CD4-positive, CD25-positive, alpha-beta regulatory T cell (primary cell): ENCODE results near the gene QRICH1. TPM values are rescaled to one million over a fixed set of nuclear protein-coding genes. Genes with fewer than 3 reads are reported as not detected.
A peak's percentile ranks its signal among the peaks of the same experiment; 100 is the strongest.
"Not testable (repeated sequence)": the region's sequence is repeated elsewhere in the genome, so short reads cannot be mapped to it uniquely, and the experiment has no call there.

Source experiments
- ATAC-seq, 2 donors: fragments of 150-1000 bp; cut with Tn5 transposase; one replicate each; pipeline ENCODE4 v1.10.0; 2021; ENCODE audit warnings: low read depth in 2 of 2, moderate number of reproducible peaks in 2 of 2, moderate library complexity in 1 of 2
- DNase-seq, 3 donors: peaks; one replicate each; pipeline versions ENCODE4 v3.0.0 to v3.0.0-alpha.2; 2012 to 2022; ENCODE audit warnings: mixed read lengths in 1 of 3
- H3K27ac ChIP-seq: one replicate; pipeline ENCODE4 v1.7.0; 2013; ENCODE audit warnings: mild to moderate bottlenecking, low read length; ENCODE audit not compliant: insufficient read depth, poor library complexity, severe bottlenecking
- H3K27me3 ChIP-seq: one replicate; pipeline ENCODE4 v1.7.0; 2013; ENCODE audit warnings: low read length; ENCODE audit not compliant: control insufficient read depth, insufficient read depth
- H3K36me3 ChIP-seq: one replicate; pipeline ENCODE4 v1.7.0; 2013; ENCODE audit warnings: mild to moderate bottlenecking, low read length, moderate library complexity; ENCODE audit not compliant: control insufficient read depth, insufficient read depth
- H3K4me1 ChIP-seq: 2 replicates; pipeline ENCODE4 v1.7.0; 2013; ENCODE audit warnings: mild to moderate bottlenecking, low read length; ENCODE audit not compliant: insufficient read depth, control insufficient read depth, poor library complexity, severe bottlenecking
- H3K4me3 ChIP-seq: one replicate; pipeline ENCODE4 v1.7.0; 2013; ENCODE audit warnings: low read depth, mild to moderate bottlenecking, low read length, moderate library complexity
- H3K9me3 ChIP-seq, 2 experiments: 1 replicate in 1 of 2; 2 replicates in 1 of 2; pipeline ENCODE4 v1.7.0; 2013; ENCODE audit warnings: low read length in 2 of 2, mild to moderate bottlenecking in 1 of 2, moderate library complexity in 1 of 2; ENCODE audit not compliant: control insufficient read depth in 2 of 2
- H3K27ac Mint-ChIP-seq, 3 donors: one replicate each; pipeline ENCODE4 v1.8.0; 2020 to 2022; ENCODE audit warnings: mild to moderate bottlenecking in 3 of 3, mixed read lengths in 3 of 3, moderate library complexity in 2 of 3
- H3K27me3 Mint-ChIP-seq: one replicate; pipeline ENCODE4 v1.8.0; 2022; ENCODE audit warnings: mild to moderate bottlenecking, mixed read lengths
- H3K36me3 Mint-ChIP-seq: one replicate; pipeline ENCODE4 v1.8.0; 2020; ENCODE audit warnings: mixed read lengths
- H3K4me1 Mint-ChIP-seq, 4 donors: one replicate each; pipeline ENCODE4 v1.8.0; 2020 to 2022; ENCODE audit warnings: mixed read lengths in 4 of 4, mild to moderate bottlenecking in 1 of 4
- H3K4me3 Mint-ChIP-seq, 4 donors: one replicate each; pipeline ENCODE4 v1.8.0; 2020 to 2022; ENCODE audit warnings: mild to moderate bottlenecking in 4 of 4, mixed read lengths in 4 of 4, moderate library complexity in 3 of 4
- H3K9me3 Mint-ChIP-seq, 7 donors: one replicate each; pipeline ENCODE4 v1.8.0; 2020 to 2022; ENCODE audit warnings: mixed read lengths in 7 of 7, mild to moderate bottlenecking in 3 of 7, moderate library complexity in 2 of 7
- polyA plus RNA-seq, 4 donors: library from polyadenylated mRNA; unstranded; fragments of 300-500 nt; fragmentation: Illumina TruSeq; gene quantifications; one replicate each; pipeline ENCODE4 v1.2.3, GENCODE V29; 2021
- total RNA-seq: library from RNA; stranded (reverse); gene quantifications from one replicate; pipeline ENCODE4 v1.2.3, GENCODE V29; 2022

Gene QRICH1
- total and polyA plus RNA-seq, 5 donors from 2014 or later: 20.0 to 219 (median 26.2) TPM

DNA sequence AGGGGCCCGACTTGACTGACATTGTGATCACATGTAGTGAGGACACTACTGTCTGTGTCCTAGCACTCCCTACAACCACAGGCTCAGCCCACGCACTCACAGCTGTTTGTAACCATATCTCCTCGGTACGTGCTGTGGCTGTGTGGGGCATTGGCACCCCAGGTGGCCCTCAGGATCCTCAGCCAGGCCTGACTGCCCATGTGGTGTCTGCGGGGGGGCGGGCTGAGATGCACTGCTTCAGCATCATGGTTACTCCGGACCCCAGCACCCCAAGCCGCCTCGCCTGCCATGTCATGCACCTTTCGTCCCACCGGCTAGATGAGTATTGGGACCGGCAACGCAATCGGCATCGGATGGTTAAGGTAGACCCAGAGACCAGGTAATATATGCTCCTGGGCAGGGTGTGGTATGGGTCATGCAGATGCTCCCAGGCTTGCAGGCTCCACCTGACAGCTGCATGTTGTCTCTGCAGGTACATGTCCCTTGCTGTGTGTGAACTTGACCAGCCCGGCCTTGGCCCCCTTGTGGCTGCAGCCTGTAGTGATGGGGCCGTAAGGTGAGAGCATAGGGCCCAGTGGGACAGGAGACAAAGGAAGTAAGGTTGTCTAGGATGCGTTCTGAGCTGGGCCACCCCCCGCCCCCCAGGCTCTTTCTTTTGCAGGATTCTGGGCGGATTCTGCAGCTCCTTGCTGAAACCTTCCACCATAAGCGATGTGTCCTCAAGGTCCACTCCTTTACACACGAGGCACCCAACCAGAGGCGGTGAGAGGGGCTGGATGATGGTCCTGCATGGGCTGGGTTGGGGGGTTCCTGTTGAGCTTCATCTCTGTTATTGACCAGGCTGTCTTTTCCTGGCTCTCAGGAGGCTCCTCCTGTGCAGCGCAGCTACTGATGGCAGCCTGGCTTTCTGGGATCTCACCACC lies 79.9 kb downstream of the QRICH1 start:
- ATAC-seq (peak; percentile 32 to 60), DNase-seq (peak in 2 of 3 donors; percentile 29 to 68)
- H3K27ac ChIP-seq: no peak overlapping the region
- H3K4me1 ChIP-seq: peaks cover 12% of the 10 kb centered on the region
- peak overlapping the region in 3 of 4 donors; percentile 11 to 51 (median 47) for H3K4me3 Mint-ChIP-seq
- H3K9me3 ChIP-seq: no peaks in the 10 kb centered on the region
- no peaks in the 10 kb centered on the region for H3K27me3 Mint-ChIP-seq
- H3K27ac Mint-ChIP-seq: peak overlapping the region in 1 of 3 donors; percentile 36
- peaks cover 15% of the 10 kb centered on the region for H3K36me3 Mint-ChIP-seq
- H3K4me3 ChIP-seq: no peak overlapping the region
- H3K4me1 Mint-ChIP-seq: peaks cover 5 to 38% (median 19%) of the 10 kb centered on the region in 4 donors
- H3K9me3 Mint-ChIP-seq: no peaks in the 10 kb centered on the region
- H3K36me3 ChIP-seq: peaks cover 47% of the 10 kb centered on the region
- no peaks in the 10 kb centered on the region for H3K27me3 ChIP-seq

DNA sequence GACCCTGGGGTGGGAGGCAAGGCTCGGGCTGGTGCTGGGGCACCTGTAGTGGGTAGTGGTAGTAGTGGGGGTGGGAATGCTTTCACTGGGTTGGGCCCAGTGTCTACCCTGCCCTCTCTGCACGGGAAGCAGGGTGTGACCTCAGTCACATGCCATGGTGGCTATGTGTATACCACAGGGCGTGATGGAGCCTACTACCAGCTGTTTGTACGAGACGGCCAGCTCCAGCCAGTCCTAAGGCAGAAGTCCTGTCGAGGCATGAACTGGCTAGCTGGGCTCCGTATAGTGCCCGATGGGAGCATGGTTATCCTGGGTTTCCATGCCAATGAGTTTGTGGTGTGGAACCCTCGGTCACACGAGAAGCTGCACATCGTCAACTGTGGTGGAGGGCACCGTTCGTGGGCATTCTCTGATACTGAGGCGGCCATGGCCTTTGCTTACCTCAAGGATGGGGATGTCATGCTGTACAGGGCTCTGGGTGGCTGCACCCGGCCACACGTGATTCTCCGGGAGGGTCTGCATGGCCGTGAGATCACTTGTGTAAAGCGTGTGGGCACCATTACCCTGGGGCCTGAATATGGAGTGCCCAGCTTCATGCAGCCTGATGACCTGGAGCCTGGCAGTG lies 80.6 kb downstream of the QRICH1 start:
- Mint-ChIP-seq H3K27ac (no peak overlapping the region), H3K27me3 (no peaks in the 10 kb centered on the region), H3K4me3 (peak overlapping the region in 1 of 4 donors; percentile 49), H3K36me3 (peaks cover 15% of the 10 kb centered on the region), H3K4me1 (peaks cover 0 to 41% (median 23%) of the 10 kb centered on the region in 4 donors), H3K9me3 (no peaks in the 10 kb centered on the region)
- DNase-seq: no peak
- no peak overlapping the region for H3K27ac ChIP-seq
- no peaks in the 10 kb centered on the region for H3K9me3 ChIP-seq
- peaks cover 12% of the 10 kb centered on the region for H3K4me1 ChIP-seq
- H3K4me3 ChIP-seq: no peak overlapping the region
- no peak for ATAC-seq
- H3K27me3 ChIP-seq: no peaks in the 10 kb centered on the region
- H3K36me3 ChIP-seq: peaks cover 47% of the 10 kb centered on the region

DNA sequence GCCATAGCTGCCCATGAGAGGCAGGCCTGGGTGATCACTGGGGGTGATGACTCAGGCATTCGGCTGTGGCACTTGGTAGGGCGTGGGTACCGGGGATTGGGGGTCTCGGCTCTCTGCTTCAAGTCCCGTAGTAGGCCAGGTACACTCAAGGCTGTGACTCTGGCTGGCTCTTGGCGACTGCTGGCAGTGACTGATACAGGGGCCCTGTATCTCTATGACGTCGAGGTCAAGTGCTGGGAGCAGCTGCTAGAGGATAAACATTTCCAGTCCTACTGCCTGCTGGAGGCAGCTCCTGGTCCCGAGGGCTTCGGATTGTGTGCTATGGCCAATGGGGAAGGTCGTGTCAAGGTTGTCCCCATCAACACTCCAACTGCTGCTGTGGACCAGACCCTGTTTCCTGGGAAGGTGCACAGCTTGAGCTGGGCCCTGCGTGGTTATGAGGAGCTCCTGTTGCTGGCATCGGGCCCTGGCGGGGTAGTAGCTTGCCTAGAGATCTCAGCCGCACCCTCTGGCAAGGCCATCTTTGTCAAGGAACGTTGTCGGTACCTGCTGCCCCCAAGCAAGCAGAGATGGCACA lies 81.3 kb downstream of the QRICH1 start:
- H3K27me3 Mint-ChIP-seq: no peaks in the 10 kb centered on the region
- peaks cover 0 to 44% (median 25%) of the 10 kb centered on the region in 4 donors for H3K4me1 Mint-ChIP-seq
- H3K9me3 Mint-ChIP-seq: no peaks in the 10 kb centered on the region
- DNase-seq: no peak
- no peak overlapping the region for H3K27ac Mint-ChIP-seq
- H3K36me3 Mint-ChIP-seq: peaks cover 15% of the 10 kb centered on the region
- H3K4me3 ChIP-seq: no peak overlapping the region
- ATAC-seq: no peak
- no peak overlapping the region for H3K27ac ChIP-seq
- peaks cover 14% of the 10 kb centered on the region for H3K4me1 ChIP-seq
- no peaks in the 10 kb centered on the region for H3K9me3 ChIP-seq
- peaks cover 47% of the 10 kb centered on the region for H3K36me3 ChIP-seq
- no peaks in the 10 kb centered on the region for H3K27me3 ChIP-seq
- peak overlapping the region in 1 of 4 donors; percentile 51 for H3K4me3 Mint-ChIP-seq

DNA sequence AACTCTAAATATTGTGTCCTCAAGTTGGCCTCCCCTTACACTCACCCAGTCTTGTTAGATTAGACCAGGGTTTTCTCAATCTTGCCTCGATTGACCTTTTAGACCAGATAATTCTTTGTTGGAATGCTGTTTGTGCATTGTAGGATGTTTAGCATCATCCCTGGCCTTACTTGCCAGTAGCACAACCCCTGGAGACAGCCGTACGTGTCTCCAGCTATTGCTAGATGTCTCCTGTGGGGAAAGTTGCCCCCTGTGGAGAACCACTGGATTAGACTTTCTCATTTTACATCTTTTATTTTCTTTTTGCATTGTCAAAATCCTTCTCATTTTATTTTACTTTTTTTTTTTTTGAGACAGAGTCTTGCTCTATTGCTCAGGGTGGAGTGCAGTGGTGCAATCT lies 84.5 kb downstream of the QRICH1 start:
- Mint-ChIP-seq H3K27me3 (no peaks in the 10 kb centered on the region), H3K36me3 (peaks cover 4% of the 10 kb centered on the region), H3K4me1 (peaks cover 0 to 37% (median 29%) of the 10 kb centered on the region in 4 donors), H3K4me3 (peak overlapping the region; percentile 44 to 94 (median 79)), H3K27ac (no peak overlapping the region), H3K9me3 (no peaks in the 10 kb centered on the region)
- peak overlapping the region; percentile 25 for H3K27ac ChIP-seq
- no peaks in the 10 kb centered on the region for H3K9me3 ChIP-seq
- no peak for ATAC-seq
- H3K27me3 ChIP-seq: no peaks in the 10 kb centered on the region
- no peak for DNase-seq
- H3K4me3 ChIP-seq: no peak overlapping the region
- peaks cover 29% of the 10 kb centered on the region for H3K36me3 ChIP-seq
- peaks cover 19% of the 10 kb centered on the region for H3K4me1 ChIP-seq

DNA sequence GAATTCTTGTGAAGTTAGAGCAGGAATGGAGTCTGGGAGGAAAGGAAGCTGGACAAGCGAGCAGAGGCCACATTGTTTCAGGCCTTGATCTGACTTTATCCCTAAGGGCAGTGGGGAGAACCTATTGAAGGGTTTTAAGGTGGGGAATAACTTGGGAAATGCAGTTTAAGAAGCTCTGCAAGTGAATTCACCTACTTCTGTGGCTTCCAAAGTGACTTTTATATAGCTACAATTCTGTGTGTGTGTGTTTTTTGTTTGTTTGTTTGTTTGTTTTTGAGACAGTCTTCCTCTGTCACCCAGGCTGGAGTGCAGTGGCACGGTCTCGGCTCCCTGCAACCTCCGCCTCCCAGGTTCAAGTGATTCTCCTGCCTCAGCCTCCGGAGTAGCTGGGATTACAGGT lies 85.2 kb downstream of the QRICH1 start:
- Mint-ChIP-seq H3K4me3 (peak overlapping the region; percentile 90 to 99 (median 96)), H3K4me1 (peaks cover 0 to 32% (median 26%) of the 10 kb centered on the region in 4 donors), H3K27ac (peak overlapping the region in 2 of 3 donors; percentile 99 to 100)
- ATAC-seq, H3K9me3 ChIP-seq, H3K27me3 Mint-ChIP-seq, H3K9me3 Mint-ChIP-seq, H3K36me3 Mint-ChIP-seq, H3K27me3 ChIP-seq, DNase-seq: not testable (repeated sequence)
- Histone ChIP-seq H3K36me3 (peaks cover 22% of the 10 kb centered on the region), H3K4me3 (peak overlapping the region; percentile 66), H3K27ac (peak overlapping the region; percentile 93), H3K4me1 (peaks cover 19% of the 10 kb centered on the region)

DNA sequence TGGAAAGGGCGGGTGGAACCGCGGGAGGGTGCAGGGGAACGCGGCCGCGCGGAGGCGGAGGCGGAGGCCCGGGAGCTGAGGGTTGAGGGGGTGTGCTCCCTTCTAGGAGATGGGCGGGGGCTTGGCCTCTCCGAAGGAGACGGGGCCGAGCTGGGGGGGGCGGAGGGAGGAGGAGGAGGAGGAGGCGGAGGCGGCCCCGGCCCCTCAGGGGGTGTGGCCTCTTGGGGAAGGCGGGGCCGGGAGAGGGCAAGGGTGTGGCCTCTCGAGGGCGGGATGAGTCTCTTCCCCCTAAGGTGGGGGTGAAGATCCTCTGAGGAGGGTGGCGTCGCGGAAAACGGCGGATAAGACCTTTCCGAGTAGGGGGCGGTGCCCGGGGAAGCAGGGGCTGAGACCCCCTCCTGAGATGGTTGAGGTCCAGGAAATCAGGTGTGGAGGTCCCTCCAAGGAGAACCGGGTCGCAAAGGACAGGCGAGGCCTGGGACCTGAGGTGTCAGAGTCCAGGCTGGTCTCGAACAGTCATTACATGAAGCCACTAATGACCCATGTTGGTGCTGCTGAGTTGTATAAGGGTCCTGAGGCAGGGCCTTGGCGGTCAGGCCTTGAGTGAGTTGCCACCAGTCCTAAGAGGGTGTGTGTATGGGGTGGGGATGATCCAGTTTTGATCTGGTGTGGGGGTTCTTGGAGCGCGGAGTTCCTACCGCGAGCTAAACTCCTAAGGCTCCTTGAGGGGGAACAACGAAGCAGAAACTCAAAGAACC lies 85.9 kb downstream of the QRICH1 start:
- peaks cover 0 to 30% (median 24%) of the 10 kb centered on the region in 4 donors for H3K4me1 Mint-ChIP-seq
- ATAC-seq: peak; percentile 47 to 49
- H3K36me3 Mint-ChIP-seq: peaks cover 7% of the 10 kb centered on the region
- peak overlapping the region; percentile 93 for H3K27ac ChIP-seq
- no peaks in the 10 kb centered on the region for H3K9me3 Mint-ChIP-seq
- peak overlapping the region; percentile 66 for H3K4me3 ChIP-seq
- H3K27ac Mint-ChIP-seq: peak overlapping the region; percentile 98 to 100 (median 99)
- no peaks in the 10 kb centered on the region for H3K9me3 ChIP-seq
- H3K27me3 ChIP-seq: no peaks in the 10 kb centered on the region
- peaks cover 19% of the 10 kb centered on the region for H3K4me1 ChIP-seq
- DNase-seq: peak; percentile 78 to 91 (median 86)
- H3K4me3 Mint-ChIP-seq: peak overlapping the region; percentile 94 to 99 (median 97)
- peaks cover 16% of the 10 kb centered on the region for H3K36me3 ChIP-seq
- no peaks in the 10 kb centered on the region for H3K27me3 Mint-ChIP-seq
